Measurements from ENCODE around the gene FOXD1.

- no peak for TF ChIP-seq EP300 (IDR thresholded peaks at IDR 0.05)
- no peak for TF ChIP-seq CTCF (IDR thresholded peaks at IDR 0.05)
- no peak for TF ChIP-seq RARB (CRISPR knock-in tag; IDR thresholded peaks at IDR 0.05)
- TF ChIP-seq, protein P1, sequence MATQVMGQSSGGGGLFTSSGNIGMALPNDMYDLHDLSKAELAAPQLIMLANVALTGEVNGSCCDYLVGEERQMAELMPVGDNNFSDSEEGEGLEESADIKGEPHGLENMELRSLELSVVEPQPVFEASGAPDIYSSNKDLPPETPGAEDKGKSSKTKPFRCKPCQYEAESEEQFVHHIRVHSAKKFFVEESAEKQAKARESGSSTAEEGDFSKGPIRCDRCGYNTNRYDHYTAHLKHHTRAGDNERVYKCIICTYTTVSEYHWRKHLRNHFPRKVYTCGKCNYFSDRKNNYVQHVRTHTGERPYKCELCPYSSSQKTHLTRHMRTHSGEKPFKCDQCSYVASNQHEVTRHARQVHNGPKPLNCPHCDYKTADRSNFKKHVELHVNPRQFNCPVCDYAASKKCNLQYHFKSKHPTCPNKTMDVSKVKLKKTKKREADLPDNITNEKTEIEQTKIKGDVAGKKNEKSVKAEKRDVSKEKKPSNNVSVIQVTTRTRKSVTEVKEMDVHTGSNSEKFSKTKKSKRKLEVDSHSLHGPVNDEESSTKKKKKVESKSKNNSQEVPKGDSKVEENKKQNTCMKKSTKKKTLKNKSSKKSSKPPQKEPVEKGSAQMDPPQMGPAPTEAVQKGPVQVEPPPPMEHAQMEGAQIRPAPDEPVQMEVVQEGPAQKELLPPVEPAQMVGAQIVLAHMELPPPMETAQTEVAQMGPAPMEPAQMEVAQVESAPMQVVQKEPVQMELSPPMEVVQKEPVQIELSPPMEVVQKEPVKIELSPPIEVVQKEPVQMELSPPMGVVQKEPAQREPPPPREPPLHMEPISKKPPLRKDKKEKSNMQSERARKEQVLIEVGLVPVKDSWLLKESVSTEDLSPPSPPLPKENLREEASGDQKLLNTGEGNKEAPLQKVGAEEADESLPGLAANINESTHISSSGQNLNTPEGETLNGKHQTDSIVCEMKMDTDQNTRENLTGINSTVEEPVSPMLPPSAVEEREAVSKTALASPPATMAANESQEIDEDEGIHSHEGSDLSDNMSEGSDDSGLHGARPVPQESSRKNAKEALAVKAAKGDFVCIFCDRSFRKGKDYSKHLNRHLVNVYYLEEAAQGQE (IDR thresholded peaks at IDR 0.05), result no peak
Measured at GRCh38 chr5:73411936-73412596, 36.5 kb downstream of the FOXD1 start.
